Caco-2 (cell line): Measurements from ENCODE around the gene ARHGAP45. TPM values are rescaled to one million over a fixed set of nuclear protein-coding genes. Genes with fewer than 3 reads are reported as not detected.
A peak's percentile ranks its signal among the peaks of the same experiment; 100 is the strongest.

Experiments
- BruUV-seq: library from RNA; stranded (reverse); fragments of 400-500 nt; replicated peaks from 2 replicates; lab custom pipeline; 2021; lab: Mats Ljungman, UMichigan
- CTCF ChIA-PET: fragments of 300-600 bp; sonication (Branson Sonifier 250); formaldehyde crosslinking; loops from one replicate; lab custom pipeline; 2022; ENCODE audit warnings: antibody characterized with exemption; lab: Charles Lee
- POLR2A ChIA-PET: fragments of 300-600 bp; sonication (Branson Sonifier 250); formaldehyde crosslinking; loops from one replicate; lab custom pipeline; 2022; ENCODE audit warnings: antibody characterized with exemption; lab: Charles Lee
- DNase-seq, 2 experiments: peaks; one replicate each; pipeline versions ENCODE4 v3.0.0 to v3.0.0-alpha.2; 2020 to 2022
- H3K27me3 ChIP-seq: replicated peaks from 2 replicates; pipeline ENCODE4 v1.6.0; 2011; ENCODE audit warnings: low read length; ENCODE audit not compliant: control insufficient read depth, insufficient read depth
- H3K36me3 ChIP-seq: 2 replicates; pipeline ENCODE4 v1.5.1; 2011; ENCODE audit warnings: low read length; ENCODE audit not compliant: control insufficient read depth, insufficient read depth
- H3K4me1 ChIP-seq: fragments of 250-450 bp; sonication (Bioruptor Pico); 2 replicates; pipeline ENCODE4 v1.5.1; 2020; ENCODE audit warnings: mild to moderate bottlenecking
- H3K4me3 ChIP-seq: 2 replicates; pipeline ENCODE4 v1.5.1; 2011; ENCODE audit warnings: low read depth, mild to moderate bottlenecking, control low read depth, low read length
- H3K9me3 ChIP-seq: fragments of 250-450 bp; sonication (Bioruptor Pico); 2 replicates; pipeline ENCODE4 v1.5.1; 2020; ENCODE audit warnings: mild to moderate bottlenecking, moderate library complexity
- H3K27ac Mint-ChIP-seq: one replicate; pipeline ENCODE4 v1.8.0; 2022; ENCODE audit warnings: mixed read lengths; ENCODE audit not compliant: unreplicated experiment
- H3K27me3 Mint-ChIP-seq: one replicate; pipeline ENCODE4 v1.8.0; 2022; ENCODE audit warnings: mixed read lengths; ENCODE audit not compliant: insufficient read depth, unreplicated experiment
- H3K36me3 Mint-ChIP-seq: one replicate; pipeline ENCODE4 v1.8.0; 2022; ENCODE audit warnings: mild to moderate bottlenecking, mixed read lengths; ENCODE audit not compliant: insufficient read depth, unreplicated experiment
- H3K4me1 Mint-ChIP-seq: one replicate; pipeline ENCODE4 v1.8.0; 2022; ENCODE audit warnings: low read depth, mixed read lengths; ENCODE audit not compliant: unreplicated experiment
- H3K4me3 Mint-ChIP-seq: one replicate; pipeline ENCODE4 v1.8.0; 2022; ENCODE audit warnings: mild to moderate bottlenecking, moderate library complexity, mixed read lengths; ENCODE audit not compliant: unreplicated experiment
- H3K9me3 Mint-ChIP-seq: one replicate; pipeline ENCODE4 v1.8.0; 2022; ENCODE audit warnings: mixed read lengths; ENCODE audit not compliant: unreplicated experiment
- CTCF ChIP-seq, 2 experiments: fragments of 200-600 bp in 1 of 2; IDR thresholded peaks; 1 replicate in 1 of 2; 2 replicates in 1 of 2; pipeline versions ENCODE4 v1.5.1 to v1.8.0; 2011 to 2022; ENCODE audit warnings: antibody characterized with exemption in 1 of 2, control low read depth in 1 of 2, inconsistent platforms in 1 of 2, low read depth in 1 of 2, low read length in 1 of 2, mild to moderate bottlenecking in 1 of 2, moderate library complexity in 1 of 2; ENCODE audit not compliant: insufficient read depth in 1 of 2, severe bottlenecking in 1 of 2, unreplicated experiment in 1 of 2
- intact Hi-C: fragments of 100-400 bp; cut with micrococcal nuclease; formaldehyde crosslinking; loops from one replicate; pipeline ENCODE4 v1.10.0; 2022; ENCODE audit not compliant: unreplicated experiment
- total RNA-seq: library from RNA; stranded (reverse); gene quantifications from 2 replicates; pipeline ENCODE4 v1.2.3, GENCODE V29; 2022

Gene ARHGAP45
- total RNA-seq, 1 experiment from 2014 or later: 38.6 TPM

GRCh38 chr19:1080360-1081161 is 13.6 kb downstream of the ARHGAP45 start:
- Histone ChIP-seq H3K27me3 (no peaks in the 10 kb centered on the region), H3K4me1 (0 out of 2 replicates have a peak, but pooled peaks cover 4% of the 10 kb centered on the region), H3K36me3 (no peaks in the 10 kb centered on the region), H3K4me3 (no peak overlapping the region), H3K9me3 (no peaks in the 10 kb centered on the region)
- DNase-seq: no peak
- H3K4me1 Mint-ChIP-seq: peaks cover 5% of the 10 kb centered on the region
- intact Hi-C loops: no loop called here
- H3K36me3 Mint-ChIP-seq: peaks cover 71% of the 10 kb centered on the region
- no peak for TF ChIP-seq CTCF (IDR thresholded peaks at IDR 0.05; ENCODE audit: insufficient read depth in 1 of 2, low read depth in 1 of 2, low read length in 1 of 2, severe bottlenecking in 1 of 2, unreplicated experiment in 1 of 2)
- ChIA-PET POLR2A (no interaction called here), CTCF (no interaction called here)
- no peaks in the 10 kb centered on the region for H3K9me3 Mint-ChIP-seq
- no TSS peak for BruUV-seq
- no peak overlapping the region for H3K27ac Mint-ChIP-seq
- no peak overlapping the region for H3K4me3 Mint-ChIP-seq
- no peaks in the 10 kb centered on the region for H3K27me3 Mint-ChIP-seq

- Histone ChIP-seq H3K36me3 (no peaks in the 10 kb centered on the region), H3K4me1 (no peaks in the 10 kb centered on the region), H3K9me3 (no peaks in the 10 kb centered on the region), H3K4me3 (no peak overlapping the region), H3K27me3 (no peaks in the 10 kb centered on the region)
- no peak for DNase-seq
- intact Hi-C loops: no loop called here
- Mint-ChIP-seq H3K9me3 (no peaks in the 10 kb centered on the region), H3K36me3 (peaks cover 76% of the 10 kb centered on the region), H3K27ac (no peak overlapping the region), H3K27me3 (no peaks in the 10 kb centered on the region), H3K4me1 (no peaks in the 10 kb centered on the region), H3K4me3 (no peak overlapping the region)
- TF ChIP-seq CTCF (IDR thresholded peaks at IDR 0.05; ENCODE audit: insufficient read depth in 1 of 2, low read depth in 1 of 2, low read length in 1 of 2, severe bottlenecking in 1 of 2, unreplicated experiment in 1 of 2): no peak
- no TSS peak for BruUV-seq
- ChIA-PET POLR2A (no interaction called here), CTCF (no interaction called here)
Observed at GRCh38 chr19:1081301-1082164, 14.6 kb downstream of the ARHGAP45 start.

GRCh38 chr19:1082165-1082927 is 15.4 kb downstream of the ARHGAP45 start:
- H3K27ac Mint-ChIP-seq: no peak overlapping the region
- no peak for TF ChIP-seq CTCF (IDR thresholded peaks at IDR 0.05; ENCODE audit: insufficient read depth in 1 of 2, low read depth in 1 of 2, low read length in 1 of 2, severe bottlenecking in 1 of 2, unreplicated experiment in 1 of 2)
- H3K9me3 ChIP-seq: no peaks in the 10 kb centered on the region
- no peaks in the 10 kb centered on the region for H3K4me1 ChIP-seq
- BruUV-seq: no TSS peak
- H3K4me3 Mint-ChIP-seq: no peak overlapping the region
- no peaks in the 10 kb centered on the region for H3K36me3 ChIP-seq
- H3K9me3 Mint-ChIP-seq: no peaks in the 10 kb centered on the region
- intact Hi-C loops: no loop called here
- peak; percentile 53 to 70 for DNase-seq
- no peak overlapping the region for H3K4me3 ChIP-seq
- H3K27me3 Mint-ChIP-seq: no peaks in the 10 kb centered on the region
- no peaks in the 10 kb centered on the region for H3K27me3 ChIP-seq
- no peaks in the 10 kb centered on the region for H3K4me1 Mint-ChIP-seq
- CTCF ChIA-PET: interaction anchor here (0.6 kb wide), 2 partner anchors 61 to 70 kb away, joined by 4 read pairs; no protein-coding TSS in a partner anchor
- POLR2A ChIA-PET: no interaction called here
- peaks cover 77% of the 10 kb centered on the region for H3K36me3 Mint-ChIP-seq
